Superior temporal gyrus (tissue), 1 donor: ENCODE measurements around the gene PER1.
"Not testable (repeated sequence)": the region's sequence is repeated elsewhere in the genome, so short reads cannot be mapped to it uniquely, and the experiment has no call there.

Source experiments
- DNase-seq: peaks from one replicate; pipeline ENCODE4 v3.0.0-alpha.2; 2016; ENCODE audit errors: extremely low spot score

Gene PER1

DNA sequence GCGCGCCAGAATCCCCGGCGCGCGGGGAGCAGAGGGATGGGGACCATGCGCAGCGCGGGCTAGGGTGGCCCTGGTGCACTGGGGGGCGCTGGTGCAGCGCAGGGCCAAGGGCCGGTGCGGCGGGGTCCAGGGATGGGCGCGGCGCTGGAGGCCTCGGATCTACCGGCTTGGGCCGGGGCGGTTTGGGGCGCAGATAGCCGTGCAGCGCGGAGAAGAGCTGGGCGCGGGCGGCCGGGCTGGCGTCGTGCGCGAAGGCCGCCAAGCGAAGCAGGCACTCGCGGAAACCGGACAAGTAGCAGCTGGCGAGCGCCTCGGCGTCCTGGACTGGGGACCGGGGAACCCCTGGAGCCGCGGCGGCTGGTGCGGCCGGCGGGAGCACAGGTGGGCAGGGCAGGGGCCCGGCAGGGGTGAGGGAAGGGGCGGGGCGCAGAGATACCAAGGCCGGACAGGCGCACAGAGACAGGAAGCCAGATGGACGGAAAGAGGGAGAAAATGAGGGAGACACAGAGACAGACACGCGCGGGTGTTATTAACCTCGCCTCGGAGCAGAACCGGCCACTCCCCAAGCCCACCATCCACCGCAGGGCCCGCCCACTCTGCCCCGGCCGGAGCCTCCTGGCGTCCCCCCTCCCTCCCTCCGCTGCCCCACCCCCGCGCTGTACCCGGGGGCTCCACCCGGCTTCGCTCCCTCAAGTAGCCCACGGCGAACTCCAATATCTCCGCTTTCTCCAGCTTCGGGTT is 30.4 kb downstream of the PER1 start:
- peak; percentile 76 for DNase-seq

DNA sequence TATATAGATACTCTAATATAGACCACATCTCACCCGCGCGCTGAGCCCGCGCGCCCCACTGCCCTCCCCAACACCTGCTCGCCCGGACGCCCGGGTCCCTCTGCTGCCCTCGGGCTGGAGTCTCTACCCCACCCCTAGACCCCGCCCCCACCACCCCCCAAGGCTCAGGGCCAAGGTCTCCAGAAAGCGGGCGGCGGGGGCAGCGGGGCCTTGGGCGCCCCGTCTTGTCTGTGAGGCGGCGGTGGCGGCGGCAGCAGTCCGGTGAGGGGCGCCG is 30.9 kb downstream of the PER1 start:
- DNase-seq = no peak

DNA sequence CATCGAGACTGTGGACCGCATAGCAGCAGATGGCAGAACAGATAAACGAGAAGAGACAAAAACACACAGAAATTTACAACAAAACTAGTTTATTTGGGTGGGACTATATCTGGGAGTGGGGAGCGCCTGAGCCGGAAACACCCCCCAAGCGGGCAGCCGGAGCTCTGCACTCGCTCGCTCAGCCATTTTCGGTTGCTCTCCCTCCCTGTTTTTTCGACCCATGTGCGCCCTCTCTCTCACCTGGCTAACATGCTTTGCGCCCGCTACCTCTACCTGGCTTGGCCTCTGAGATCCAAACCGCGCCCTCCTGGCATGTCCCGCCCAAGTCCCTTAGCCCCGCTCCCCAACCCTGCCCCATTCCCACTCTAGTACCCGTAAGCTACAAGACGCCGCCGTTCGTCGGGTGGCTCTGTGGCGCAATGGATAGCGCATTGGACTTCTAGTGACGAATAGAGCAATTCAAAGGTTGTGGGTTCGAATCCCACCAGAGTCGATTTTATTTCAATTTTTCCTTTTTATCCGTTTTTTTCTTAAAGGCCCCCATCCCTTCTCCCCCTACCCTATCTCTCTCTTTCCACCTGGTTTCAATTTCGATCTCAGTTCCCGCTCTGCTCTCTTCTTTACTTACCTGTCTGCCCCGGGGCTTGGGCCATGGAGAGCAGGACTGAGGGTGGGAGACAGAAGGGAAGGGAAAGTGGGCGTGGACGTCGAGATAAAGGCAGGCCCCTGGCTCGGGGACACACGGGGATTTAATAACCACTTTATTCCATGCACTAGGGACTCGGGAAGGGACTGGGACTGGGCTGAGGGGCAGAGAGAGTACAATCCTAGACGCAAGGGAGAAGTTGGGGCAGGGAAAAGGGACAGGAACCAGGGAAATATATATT is 31.4 kb downstream of the PER1 start:
- DNase-seq = peak; percentile 64

DNA sequence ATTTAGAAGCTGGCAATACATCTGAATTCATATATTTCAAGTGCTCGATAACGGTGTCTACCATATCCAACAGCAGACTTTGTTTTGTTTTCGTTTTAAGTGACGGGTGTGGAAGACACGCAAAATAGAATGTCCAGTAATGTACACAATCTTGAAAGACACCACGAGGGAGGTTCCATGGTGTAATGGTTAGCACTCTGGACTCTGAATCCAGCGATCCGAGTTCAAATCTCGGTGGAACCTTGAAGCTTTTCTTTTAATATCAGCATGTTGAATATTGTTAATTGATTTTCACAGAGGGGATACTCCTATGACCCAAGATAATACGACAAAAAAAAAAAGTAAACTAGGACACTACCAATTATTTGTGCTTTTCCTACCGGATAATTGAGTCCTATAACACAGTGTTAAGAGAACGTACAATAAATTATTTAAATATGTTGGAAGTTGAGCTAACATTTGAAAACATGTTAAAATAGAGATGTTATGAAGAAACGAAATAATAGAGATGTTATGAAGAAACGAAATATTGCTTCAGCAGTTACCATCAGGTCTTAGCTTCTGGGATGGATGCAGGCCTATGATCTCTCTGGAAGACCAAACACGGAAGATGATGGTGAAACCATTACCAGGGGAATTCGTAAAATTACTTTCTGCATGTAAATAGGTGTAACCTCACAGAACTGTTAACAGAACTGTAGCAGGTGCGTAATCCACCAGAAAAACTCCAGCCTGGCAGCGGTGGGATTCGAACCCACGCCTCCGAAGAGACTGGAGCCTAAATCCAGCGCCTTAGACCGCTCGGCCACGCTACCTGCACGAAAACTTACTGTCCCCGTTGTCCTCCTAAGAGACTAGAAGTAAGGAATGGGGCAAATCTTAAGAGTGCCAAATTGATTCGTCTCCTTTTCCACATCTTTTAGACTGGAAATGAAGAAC is 32.4 kb downstream of the PER1 start:
- DNase-seq = peak; percentile 97

DNA sequence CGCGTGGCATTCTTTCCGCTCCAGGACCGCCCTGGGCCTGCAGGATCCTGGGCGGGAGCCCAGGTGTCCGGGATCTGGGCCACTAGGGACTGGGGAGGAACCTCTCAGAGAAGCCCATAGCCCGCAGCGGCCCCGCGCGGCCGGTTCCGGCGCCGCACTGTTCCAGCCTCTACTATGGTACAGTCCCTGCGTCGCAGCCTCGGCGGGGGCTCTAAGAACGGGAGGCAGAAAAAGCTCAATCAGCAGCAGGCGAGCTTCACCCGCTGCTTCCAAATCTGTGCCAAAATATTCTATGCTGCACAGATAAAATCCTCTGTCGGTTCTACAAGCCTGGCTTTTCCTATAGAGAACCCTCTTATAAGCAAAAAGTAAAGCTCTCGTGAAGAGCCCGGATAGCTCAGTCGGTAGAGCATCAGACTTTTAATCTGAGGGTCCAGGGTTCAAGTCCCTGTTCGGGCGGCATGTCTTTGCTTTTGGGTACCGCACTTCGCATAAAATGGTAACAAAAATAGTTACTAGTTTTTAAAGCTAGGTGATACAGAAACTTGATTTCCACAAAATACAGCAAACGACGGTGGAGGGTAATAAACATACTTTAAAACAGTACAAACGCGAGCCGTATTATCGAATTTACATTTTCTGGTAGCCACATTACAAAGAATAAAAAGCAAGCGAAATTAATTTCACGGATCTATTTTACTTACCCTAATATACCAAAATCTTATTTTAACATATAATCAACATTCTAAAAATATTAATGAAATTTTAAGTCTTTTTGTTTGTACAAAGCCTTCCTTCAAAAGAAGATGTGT is 33.2 kb downstream of the PER1 start:
- peak; percentile 96 for DNase-seq

DNA sequence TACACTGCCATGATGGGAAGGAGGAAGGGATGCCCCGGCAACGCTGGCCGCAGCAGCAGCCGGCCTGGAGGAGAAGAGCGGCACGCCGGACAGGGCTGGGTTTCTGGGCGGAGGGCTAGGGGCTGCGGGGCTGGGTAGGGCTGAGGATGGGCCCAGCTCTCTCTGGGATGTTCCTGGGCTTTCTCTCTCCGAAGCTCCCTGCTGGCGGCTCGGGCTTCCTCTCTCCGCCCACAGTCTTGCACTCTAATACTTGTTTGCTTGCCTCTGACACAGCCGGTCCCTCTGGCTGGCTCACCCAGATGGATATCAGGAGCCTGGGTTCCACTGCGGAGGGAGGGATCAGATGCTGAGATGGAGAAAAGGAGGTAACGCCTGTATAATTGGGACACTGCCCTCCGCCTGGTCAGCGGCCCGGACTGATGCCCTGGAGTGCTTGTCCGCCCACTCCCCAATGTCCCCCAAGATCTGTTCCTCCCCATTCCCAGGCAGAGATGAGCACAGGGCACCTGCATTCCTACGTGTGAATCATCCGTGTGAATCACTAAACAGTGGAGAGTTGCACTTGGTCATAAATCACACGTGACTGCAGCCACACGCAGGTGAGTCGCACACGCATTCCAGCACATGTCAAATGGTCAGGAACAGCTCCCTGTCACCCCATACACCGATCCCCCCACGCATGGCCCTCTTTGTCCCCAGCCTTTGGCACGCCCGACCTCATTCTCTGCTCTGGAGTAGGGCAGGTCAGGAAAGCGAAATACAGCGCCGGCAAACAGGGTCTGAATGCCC is 34.0 kb downstream of the PER1 start, which contains the start of gene ALOXE3:
Gene ALOXE3, minus strand, starts transcription at position 535 of the 789 bp plus-strand sequence. Its CDS starts 524 bp downstream, at position 11.
- DNase-seq = peak; percentile 33

DNA sequence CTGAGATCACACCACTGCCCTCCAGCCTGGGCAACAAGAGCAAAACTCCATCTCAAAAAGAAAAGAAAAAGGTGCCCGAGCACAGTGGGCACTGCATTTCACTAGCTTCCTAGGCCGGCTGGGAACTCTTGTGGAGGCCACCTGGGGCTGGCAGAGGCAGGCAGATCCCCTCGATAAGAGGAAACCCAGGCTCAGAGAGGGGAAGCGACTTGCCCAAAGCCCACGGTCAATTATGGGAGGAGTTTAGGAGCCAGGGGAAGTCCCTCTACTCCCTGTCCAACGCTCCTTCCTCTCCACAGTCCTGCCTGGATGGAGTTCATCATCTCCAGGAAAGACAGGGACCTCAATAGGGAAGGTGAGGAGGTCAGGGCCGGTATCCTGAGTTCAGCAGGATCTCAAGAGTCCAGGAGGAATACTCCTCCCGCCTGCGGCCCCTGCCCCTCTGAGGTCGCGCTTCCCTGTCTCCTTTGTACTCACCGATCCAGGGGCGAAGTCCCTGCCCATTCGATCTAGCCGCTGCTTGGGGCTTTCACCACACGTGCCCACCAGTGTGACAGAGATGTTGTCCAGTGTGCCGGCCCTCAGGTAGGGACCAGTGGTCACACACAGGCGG is 34.7 kb downstream of the PER1 start:
- DNase-seq = no peak

DNA sequence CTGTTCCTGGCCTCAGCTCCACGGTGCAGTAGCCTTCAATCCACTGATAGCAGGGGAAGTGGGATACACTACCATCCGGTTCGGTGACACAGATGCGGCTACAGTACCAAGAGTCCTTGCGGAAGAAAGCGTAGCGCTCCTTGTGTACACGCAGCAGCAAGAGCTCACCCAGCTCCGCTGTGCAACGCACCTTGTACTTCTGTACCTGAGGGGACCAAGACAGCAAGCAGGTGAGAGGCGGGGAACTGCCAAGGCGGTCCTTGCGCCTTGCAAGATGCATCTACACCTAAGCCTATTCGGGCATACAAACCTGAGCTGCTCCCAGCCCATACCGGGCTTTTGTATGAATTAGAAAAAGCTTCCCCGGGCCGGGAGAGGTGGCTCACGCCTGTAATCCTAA is 35.4 kb downstream of the PER1 start:
- no peak for DNase-seq

DNA sequence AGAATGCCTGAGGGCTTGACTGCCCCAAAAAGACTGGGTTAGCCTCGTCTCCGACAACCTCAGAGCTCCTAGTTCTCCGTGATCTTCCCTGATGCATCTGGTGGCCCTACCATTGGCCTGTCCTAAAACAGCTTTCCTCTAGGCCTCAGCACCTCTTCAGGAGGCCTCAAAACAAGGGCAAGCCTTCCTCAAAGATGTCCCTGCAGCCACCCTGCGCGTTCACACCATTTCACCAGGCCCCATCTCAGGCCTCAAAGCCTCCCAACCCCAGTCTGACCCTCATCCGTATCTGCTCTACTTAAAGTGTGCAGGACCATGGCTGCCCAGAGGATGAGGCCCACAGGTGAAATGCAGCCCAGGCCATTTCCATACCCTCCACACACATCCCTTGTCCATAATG is 41.3 kb downstream of the PER1 start:
- no peak for DNase-seq

DNA sequence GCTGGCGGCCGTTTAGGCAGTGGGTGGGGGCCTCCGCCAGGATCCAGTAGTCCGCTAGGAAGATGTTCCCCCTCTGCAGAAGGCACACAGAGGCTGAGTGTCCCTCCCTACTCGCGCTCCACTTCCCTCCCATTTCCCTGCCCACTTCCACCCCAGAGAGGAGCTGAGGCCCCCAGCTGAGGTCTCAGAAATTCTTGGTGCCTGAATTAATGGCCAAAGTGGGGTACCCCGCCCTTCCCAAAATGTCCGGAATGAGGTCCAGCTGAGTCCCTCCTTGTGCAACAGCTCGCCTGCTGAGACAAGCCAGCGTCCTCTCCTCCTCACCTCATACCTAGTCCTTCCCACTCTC is 41.8 kb downstream of the PER1 start:
- no peak for DNase-seq

DNA sequence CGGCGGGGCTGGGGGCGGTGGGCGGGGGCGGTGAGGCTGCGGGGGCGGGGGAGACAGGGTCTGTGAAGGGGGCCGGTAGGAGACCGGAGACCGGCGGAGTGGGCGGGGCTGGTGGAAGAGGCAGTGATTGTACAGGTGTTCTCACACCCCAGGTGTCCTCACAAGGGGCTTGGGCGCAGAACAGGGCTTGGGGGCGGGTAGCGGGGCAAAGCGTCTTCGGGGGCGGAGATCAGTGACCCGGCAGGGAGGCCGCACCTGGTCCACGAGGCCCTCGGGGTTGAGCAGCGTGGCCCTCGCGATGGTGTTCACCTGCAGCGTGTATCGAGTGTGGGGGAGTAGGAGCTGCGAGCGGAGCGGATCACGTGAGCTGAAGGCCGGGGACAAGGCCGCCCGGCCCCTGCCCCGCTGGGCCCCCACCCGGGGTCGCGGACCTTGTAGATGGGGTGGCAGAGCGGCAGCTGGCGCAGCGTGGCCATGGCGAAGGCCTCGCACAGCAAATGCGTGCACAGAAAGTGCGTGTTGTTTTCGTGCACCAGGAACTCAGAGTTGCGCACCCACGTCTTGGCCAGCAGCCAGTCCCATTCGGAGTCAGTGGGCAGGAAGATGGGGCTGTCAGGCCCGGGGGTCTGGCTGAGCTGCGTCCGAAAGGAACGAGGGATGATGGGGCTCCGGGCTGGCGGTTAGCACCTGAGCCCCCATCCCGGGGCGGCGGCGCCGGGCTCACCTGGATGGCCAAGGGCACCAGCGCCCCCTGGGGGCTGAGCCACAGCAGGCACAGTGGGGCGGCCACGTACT is 42.3 kb downstream of the PER1 start:
- DNase-seq = no peak

DNA sequence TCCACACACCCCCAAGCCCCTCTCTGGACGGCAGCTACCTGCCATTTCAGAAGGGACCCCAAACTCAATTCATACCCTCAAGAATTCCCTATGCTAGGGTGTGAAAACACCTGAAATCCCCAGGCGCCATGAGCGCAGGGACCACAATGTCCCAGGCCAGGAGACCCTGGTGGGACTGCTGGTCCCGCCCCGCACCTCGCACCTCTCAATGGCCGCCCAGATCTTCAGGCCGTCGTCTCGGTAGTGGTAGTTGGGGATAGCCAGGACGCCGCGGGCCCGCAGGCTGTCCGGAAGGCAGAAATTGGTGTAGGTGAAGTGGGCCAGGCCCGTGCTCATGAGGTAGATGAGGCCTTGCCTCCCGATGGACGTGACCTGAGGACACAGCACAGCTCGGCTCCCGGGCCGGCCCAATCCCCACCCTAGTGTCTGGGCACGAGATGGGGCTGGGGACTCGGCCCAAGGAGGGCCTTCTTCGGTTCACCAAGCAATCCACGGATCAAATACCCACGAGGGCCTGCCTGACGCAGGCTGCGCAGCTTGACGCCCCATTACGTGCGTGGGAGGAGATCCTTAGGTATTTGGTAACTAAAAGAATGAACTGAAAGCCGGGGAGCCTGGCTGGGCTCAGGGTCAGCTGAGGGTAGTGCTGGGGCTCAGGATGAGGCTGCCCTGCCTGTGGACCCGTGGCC is 43.1 kb downstream of the PER1 start:
- DNase-seq = no peak

DNA sequence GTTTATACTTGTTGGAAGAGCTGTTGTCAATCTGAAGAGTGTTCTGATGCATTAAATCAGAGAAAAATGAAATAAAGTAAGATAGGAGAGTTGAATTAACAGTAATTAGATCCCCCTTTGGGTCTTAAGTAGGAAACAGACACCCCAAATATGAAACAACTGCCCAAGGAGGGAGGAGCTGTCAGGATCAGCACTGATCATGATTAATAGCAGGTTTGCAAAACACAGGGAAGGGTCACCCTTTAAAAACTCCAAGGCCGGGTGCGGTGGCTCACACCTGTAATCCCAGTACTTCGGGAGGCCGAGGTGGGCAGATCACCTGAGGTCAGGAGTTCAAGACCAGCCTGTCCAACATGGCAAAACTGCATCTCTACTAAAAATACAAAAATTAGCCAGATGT is 45.2 kb downstream of the PER1 start:
- DNase-seq = not testable (repeated sequence)

DNA sequence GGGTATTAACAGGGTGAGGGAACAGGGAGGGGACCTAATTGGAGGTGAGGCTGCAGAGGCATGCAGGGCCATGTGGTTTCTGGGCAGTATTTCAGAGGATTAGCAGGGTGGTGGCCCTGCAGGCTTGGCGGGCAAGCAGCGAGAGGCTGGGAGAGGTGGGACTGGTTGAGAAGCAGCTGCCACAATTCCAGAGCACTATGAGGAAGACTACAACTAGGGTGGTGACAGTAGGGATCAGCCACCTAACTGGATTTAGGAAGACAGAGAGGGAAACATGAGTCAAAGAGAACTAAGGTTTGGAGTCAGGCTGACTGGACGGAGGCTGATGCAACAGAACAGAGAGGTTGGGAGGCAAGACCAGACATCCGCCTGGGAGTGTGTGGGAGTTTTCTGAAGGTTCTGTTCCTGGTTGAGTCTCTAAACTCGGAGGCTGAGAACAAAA is 46.2 kb downstream of the PER1 start:
- no peak for DNase-seq

DNA sequence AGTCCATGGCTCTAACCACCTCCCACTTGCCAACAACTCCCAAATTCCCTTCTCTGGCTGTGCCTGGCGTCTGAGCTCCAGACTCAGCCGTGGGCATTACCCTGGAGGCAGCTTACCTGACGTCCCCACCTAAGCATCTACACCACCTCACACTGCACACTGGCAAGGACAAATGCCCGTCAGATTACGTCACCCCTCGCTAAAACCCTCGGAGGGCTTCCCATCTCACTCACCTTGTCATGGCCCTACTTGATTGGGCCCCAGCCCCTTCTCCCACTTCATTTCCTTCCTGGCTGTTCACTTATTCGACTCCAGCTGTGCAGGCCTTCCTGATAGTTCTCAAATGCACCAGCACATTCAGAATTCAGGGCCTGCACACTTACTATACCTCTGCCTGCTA is 47.3 kb downstream of the PER1 start:
- DNase-seq = no peak

DNA sequence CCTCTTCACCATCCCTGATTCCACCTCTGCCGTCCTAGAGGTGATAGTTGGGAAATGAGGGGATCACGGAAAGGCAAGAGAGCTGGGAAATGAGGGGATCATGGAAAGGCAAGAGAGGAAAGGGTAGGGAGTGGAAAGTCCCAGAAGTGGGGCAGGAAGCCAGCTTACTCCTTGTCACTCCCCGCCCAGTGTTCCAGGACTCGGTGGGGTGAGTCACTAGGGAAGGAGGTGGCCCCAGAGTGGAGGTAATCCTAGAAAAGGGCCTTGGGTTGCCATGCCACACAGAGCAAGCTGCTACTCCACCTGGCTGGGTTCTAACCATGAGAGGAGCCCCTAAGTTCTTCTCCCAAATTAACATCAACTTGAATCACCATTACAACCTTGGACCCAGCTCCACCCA is 48.7 kb downstream of the PER1 start:
- no peak for DNase-seq

DNA sequence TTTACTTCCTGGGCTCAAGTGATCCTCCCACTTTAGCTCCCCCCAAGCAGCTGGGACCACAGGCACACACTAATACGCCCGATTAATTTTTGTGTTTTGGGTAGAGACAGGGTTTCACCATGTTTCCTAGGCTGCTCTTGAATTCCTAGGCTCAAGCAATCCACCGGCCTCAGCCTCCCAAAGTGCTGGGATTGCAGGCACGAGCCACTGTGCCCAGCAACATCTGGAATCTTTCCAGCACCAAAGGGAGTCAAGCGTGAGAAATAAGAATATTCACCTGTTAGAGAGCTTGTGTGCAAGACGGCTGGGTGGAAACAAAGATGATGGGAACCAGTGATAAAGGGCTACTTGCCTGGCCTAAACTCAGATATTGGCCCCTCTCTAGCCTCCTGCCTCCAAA is 50.5 kb downstream of the PER1 start:
- DNase-seq = no peak

DNA sequence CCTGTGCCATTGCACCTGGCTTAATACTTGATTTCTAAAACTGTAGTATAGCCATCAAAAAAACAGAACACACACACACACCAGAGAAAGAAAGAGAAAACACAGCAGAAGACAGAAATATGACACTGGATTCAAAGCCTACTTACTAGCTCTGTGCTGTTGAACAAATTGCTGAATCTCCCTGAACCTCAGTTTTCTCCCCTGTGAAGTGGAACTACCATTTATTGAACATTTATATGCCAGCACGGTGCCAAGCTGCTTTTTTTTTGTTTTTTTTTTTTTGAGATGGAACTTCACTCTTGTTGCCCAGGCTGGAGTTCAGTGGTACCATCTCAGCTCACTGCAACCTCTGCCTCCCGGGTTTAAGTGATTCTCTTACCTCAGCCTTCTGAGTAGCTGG is 51.4 kb downstream of the PER1 start:
- no peak for DNase-seq

DNA sequence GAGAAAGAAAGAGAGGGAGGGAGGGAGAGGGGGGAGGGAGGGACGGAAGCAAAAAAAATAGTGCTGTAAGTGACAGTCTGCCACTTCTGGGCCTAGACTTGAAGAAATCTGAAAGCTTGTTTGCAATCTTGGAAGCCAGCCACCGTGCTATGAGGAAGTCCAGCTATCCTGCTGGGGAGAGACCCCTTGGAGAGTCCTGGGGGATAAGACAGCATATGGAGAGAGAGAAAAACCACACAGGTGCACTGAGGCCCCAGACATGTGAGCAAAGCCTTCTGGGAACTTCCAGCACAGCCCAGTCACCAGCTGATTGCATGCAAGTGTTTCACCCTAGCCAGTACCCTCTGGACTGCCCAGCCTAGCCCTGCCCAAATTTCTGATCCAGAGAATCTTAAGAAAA is 52.1 kb downstream of the PER1 start:
- no peak for DNase-seq
